A549 (cell line): ENCODE measurements around the gene MINDY1.

Experiments used
- CTCF ChIP-seq: fragments of >200 bp; sonication (Bioruptor Twin); formaldehyde crosslinking; IDR thresholded peaks from 3 replicates; pipeline ENCODE4 v1.5.1; 2016
- EP300 ChIP-seq, 2 experiments: fragments of >200 bp; sonication (Bioruptor Twin); formaldehyde crosslinking; IDR thresholded peaks; 2 replicates in 1 of 2; 3 replicates in 1 of 2; pipeline ENCODE4 v1.6.1; 2016 to 2017
- FOSB ChIP-seq: fragments of 250-450 bp; sonication (Bioruptor Pico); IDR thresholded peaks from 2 replicates; pipeline ENCODE4 v1.5.0; 2020; ENCODE audit warnings: mild to moderate bottlenecking, moderate library complexity
- JUNB ChIP-seq: fragments of >200 bp; sonication (Bioruptor Twin); formaldehyde crosslinking; IDR thresholded peaks from 2 replicates; pipeline ENCODE4 v1.6.1; 2016
- POLR2A ChIP-seq: IDR thresholded peaks from 2 replicates; pipeline ENCODE4 v1.6.1; 2012; ENCODE audit warnings: mild to moderate bottlenecking, low read length
- RFX5 ChIP-seq: fragments of 450-650 bp; IDR thresholded peaks from 2 replicates; pipeline ENCODE4 v1.7.1; 2014; ENCODE audit warnings: antibody characterized with exemption, mild to moderate bottlenecking, moderate library complexity

DNA sequence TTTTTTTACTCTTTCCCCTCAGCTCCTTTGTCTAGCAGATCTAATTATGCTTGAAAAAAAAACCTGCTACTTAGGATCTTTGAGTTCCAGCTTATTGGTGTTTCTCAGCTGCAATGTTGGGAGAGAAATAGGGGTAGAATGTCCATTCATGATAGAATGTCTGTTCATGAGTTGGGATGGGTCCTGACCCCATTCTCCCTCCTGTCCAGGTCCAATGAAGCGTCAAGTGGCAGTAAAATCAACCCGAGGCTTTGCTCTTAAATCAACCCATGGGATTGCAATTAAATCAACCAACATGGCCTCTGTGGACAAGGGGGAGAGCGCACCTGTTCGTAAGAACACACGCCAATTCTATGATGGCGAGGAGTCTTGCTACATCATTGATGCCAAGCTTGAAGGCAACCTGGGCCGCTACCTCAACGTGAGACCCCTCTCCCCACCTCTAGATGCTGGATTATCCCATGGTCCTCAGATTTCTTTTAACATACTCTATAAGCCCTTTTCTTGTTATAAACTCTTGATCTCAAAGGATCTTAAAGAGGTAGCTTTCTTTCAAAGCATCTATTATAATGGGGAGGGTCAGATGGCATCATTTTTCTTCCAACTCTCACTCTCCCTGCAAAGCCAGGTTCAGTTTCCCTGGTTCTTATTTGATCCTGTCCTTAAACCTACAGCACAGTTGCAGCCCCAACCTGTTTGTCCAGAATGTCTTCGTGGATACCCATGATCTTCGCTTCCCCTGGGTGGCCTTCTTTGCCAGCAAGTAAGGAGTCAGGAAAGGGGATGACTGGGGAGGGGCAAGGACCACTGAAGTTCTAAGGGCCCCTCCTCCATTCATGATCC is 43.2 kb downstream of the MINDY1 start:
- TF ChIP-seq EP300 (IDR thresholded peaks at IDR 0.05) (no peak), POLR2A (no peak), CTCF (no peak), FOSB (CRISPR knock-in tag) (no peak), JUNB (no peak), RFX5 (no peak)
